ENCODE data around the gene LPAR2.

Gene LPAR2

GRCh38 chr19:19653597-19654147, 25.7 kb upstream of the LPAR2 start:
- no peak for DNase-seq (ENCODE audit: low spot score)

- DNase-seq (ENCODE audit: low spot score) = no peak
Measured at GRCh38 chr19:19652482-19653295, 24.7 kb upstream of the LPAR2 start.

DNA sequence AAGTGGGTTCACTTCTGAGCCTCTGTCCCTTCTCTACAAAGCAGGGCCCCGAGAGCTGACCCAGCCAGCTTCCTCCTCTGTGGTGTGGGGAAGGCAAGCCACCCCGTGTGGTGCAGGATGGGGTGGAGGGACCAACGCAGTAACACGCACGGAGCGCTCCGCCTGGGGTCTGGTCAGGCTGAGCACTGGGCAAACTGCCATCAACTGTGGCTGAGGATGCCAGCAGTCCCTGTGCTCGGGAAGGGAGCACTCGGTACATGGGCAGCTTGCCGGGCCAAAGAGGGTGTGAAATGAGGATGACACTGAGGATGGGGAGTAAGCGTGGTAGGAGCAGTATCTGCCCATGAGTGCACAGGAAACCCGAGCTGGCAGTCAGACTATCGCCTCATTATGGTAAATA, 23.1 kb upstream of the LPAR2 start:
- no peak for DNase-seq (ENCODE audit: low spot score)

- no peak for DNase-seq (ENCODE audit: low spot score)
Measured at GRCh38 chr19:19650331-19650730, 22.3 kb upstream of the LPAR2 start.

- DNase-seq (ENCODE audit: low spot score) = no peak
Measured at GRCh38 chr19:19649580-19649995, 21.6 kb upstream of the LPAR2 start.

DNA sequence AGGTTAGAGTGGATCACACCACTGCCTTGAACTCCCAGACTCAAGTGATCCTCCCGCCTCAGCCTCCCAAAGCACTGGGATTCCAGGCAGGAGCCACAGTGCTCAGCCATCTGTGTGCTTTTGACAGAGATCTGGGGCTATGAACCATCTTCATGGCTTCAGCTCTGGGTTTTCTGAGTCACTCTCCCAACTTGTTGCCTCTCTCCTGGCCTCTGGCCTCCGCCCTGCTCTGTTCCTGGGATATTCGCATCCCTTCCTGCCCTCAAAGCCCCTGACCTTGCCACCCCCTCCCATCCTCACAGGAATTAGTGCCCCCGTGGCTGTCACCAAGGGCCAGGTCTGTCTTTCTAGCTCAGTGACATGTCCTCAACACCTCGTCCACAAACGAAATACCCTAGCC, 21.1 kb upstream of the LPAR2 start:
- DNase-seq (ENCODE audit: low spot score) = no peak

GRCh38 chr19:19647037-19647835, 19.2 kb upstream of the LPAR2 start:
- DNase-seq (ENCODE audit: low spot score) = no peak

DNA sequence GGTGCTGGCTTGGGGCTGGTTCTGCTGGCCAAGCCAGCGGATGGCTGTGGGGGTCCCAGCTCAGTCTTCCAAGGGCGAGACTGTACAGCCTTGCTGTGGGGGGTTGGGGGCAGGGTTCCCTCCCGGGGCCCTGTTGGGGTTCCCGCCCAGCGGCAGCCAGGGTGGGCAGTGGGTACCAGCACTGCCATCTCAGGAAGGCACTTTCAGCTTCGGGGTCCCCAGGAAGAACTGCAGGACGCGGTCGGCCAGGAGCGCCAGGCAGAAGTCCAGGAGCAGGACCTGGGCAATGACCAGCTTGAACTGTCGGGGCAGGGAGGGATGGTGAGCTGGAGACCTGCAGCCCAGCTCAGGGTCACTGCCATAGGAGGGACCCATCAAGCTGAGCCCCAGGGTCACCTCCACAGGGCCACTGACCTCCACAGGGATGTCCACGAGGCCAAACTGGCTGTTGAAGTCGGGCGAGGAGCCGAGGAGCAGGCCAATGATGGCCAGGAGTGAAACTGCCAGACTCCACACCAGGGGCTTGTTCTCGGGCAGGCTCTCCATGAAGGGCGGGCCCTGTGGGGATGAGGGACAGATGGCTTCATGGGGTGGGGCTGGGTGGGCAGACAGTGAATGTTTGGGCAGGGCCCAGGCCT, 17.3 kb upstream of the LPAR2 start:
- no peak for DNase-seq (ENCODE audit: low spot score)

DNA sequence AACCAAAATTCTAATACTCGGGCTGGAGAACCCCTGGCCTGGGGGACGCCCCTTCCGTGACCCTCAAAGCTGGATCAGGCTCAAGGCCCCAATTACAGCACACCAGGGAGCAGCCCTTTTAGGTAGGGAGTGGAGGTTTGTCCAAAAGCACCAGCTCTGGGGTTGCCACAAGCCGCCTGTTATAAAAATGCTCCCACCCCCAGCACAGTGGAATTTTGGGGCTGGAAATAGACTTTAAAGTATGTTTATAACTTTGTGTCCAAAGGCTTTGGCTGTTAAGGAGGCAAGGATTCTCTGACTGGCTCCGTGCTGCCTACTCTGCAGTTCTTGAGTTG, 16.0 kb upstream of the LPAR2 start:
- no peak for DNase-seq (ENCODE audit: low spot score)

DNA sequence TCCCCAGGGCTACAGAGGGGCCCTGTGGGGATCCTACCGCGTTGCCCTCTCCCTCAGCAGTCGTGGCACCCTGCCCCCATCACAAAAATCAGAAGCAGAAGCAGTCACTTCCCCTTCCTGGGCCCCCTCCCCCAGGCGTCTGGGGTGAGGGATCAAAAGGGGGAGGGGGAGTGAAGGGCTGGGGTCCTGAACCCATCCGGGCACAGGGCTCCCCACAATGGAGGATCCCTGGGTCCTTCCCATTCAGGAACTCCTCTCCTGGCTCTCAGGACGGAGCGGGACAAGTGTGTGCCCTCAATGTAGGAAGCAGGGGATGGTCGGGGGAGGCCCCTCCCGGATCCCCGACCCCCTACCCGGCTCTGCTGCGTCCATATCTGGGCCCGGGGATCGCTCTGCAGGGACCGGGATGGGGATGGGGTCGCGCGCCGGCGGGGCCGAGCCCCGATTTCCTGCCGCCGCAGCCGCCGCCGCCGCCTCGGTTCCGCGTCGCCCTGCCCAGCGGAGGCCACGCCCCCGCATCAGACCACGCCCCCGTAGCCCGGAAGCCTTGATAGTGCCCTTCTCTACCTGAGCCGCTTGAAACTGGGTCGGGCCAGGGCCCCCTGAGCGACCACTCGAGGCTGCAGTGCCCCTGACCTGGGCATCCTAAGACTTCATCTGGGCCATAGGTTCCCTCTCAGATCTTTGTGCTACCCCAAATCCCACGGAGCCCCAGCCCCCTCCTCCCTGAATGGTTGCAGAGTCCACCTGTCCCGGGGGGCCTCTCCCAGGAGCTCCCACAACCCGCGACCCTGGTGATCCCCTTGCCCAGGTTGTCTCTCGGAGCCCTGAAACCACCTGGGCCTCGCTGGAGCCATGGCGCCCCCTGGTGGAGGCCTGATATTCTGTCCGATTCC, 15.4 kb upstream of the LPAR2 start, which contains the start of gene GMIP:
Gene GMIP, minus strand, starts transcription at position 500 of the 896 bp plus-strand sequence. Its CDS starts 128 bp downstream, at position 372.
- peak; percentile 85 for DNase-seq (ENCODE audit: low spot score)

- DNase-seq (ENCODE audit: low spot score) = no peak
Measured at GRCh38 chr19:19642506-19643157, 14.6 kb upstream of the LPAR2 start.

GRCh38 chr19:19637523-19638251, 9.7 kb upstream of the LPAR2 start:
- DNase-seq (ENCODE audit: low spot score) = no peak

GRCh38 chr19:19637186-19637522, 9.1 kb upstream of the LPAR2 start:
- no peak for DNase-seq (ENCODE audit: low spot score)

- no peak for DNase-seq (ENCODE audit: low spot score)
Measured at GRCh38 chr19:19636573-19637185, 8.7 kb upstream of the LPAR2 start.

GRCh38 chr19:19635313-19635702, 7.3 kb upstream of the LPAR2 start:
- no peak for DNase-seq (ENCODE audit: low spot score)

GRCh38 chr19:19634516-19635312, 6.7 kb upstream of the LPAR2 start:
- DNase-seq (ENCODE audit: low spot score) = no peak

DNA sequence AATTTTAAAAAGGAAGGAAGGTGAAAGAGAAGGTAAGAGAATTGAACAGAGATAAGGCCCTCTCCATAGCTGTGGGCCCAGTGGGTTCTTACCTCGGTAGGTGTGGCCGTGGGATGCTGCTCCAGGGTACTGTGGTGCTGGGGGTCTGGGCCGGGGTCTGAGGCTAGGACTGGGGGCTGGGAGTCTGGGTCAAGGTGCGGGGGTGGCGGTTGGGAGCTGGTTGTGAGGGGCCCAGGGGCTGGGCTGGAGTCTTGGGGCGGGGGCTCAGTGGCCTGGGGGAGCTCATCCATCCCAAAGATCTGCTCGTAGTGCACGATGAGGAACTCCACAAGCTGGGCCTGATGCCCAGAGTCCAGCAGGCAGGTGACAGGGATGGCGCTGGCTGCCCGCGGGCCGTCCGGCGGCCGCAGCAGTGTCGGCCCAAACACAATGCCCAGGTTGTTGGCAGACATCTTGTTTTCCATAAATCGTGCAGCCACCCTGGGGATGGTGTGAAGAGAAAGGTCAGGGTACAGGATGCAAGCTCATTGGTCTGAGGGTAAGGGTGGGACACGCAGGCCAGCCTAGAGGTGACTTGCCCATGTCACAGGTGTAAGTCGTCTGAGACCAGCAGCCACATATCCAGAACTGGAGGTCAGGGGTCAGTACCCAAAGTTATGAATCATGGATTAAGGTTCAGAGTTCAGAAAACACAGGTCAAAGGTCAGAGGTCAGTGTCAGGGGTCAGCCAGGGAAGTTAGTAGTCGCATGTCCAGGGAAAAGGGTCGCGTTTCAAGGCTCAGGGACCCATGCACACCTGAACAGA, 5.9 kb upstream of the LPAR2 start:
- no peak for DNase-seq (ENCODE audit: low spot score)

DNA sequence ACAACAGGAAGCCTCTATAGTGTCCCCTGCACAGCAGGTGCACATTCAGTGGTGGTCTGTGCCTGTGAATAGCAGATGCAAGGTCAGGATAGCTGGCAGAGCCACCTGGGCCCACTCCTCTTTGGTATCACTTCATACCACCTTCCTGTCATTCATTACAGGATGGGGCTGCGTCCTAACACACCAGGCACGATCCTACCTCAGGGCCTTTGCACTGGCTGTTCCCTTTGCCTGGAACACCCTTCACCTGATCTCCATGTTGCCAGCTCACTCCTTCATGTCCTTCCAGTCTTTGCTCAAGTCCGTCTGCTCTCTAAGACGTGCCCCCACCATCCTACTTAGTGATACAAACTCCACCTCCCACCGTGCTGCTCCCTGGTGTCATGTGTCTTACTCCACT, 4.6 kb upstream of the LPAR2 start:
- no peak for DNase-seq (ENCODE audit: low spot score)
